HepG2 (cell line): ENCODE data around the gene PXK. TPM values are rescaled to one million over a fixed set of nuclear protein-coding genes. Genes with fewer than 3 reads are reported as not detected.

ENCODE experiments used
- CTCF ChIP-seq: sonication (generic); formaldehyde crosslinking; IDR thresholded peaks from 2 replicates; pipeline ENCODE4 v1.5.0; 2020; ENCODE audit warnings: mild to moderate bottlenecking, missing genetic modification reagents, moderate library complexity
- FOXK1 ChIP-seq: sonication (generic); formaldehyde crosslinking; IDR thresholded peaks from 2 replicates; pipeline ENCODE4 v1.4.0; 2020; ENCODE audit warnings: low read depth, missing genetic modification reagents, borderline replicate concordance
- ISX ChIP-seq: sonication (generic); formaldehyde crosslinking; conservative IDR thresholded peaks from 2 replicates; pipeline ENCODE4 v1.5.0; 2020; ENCODE audit warnings: missing genetic modification reagents
- KDM3A ChIP-seq: IDR thresholded peaks from 2 replicates; pipeline ENCODE4 v1.6.1; 2018; ENCODE audit warnings: low read depth, missing compliant biosample characterization
- KLF16 ChIP-seq, 2 experiments: sonication (generic) in 1 of 2; formaldehyde crosslinking in 1 of 2; IDR thresholded peaks; 2 replicates each; pipeline versions ENCODE4 v1.6.1 to v1.8.0; 2016 to 2023; ENCODE audit warnings: missing genetic modification reagents in 2 of 2, missing compliant biosample characterization in 1 of 2
- MAFG ChIP-seq: sonication (generic); formaldehyde crosslinking; IDR thresholded peaks from 2 replicates; pipeline ENCODE4 v1.5.1; 2020; ENCODE audit warnings: mild to moderate bottlenecking, missing genetic modification reagents
- MBD4 ChIP-seq: IDR thresholded peaks from 2 replicates; pipeline ENCODE4 v1.6.1; 2012; ENCODE audit warnings: low read length, inconsistent platforms, borderline replicate concordance
- MED13 ChIP-seq: sonication (generic); formaldehyde crosslinking; IDR thresholded peaks from 2 replicates; pipeline ENCODE4 v1.5.0; 2020; ENCODE audit warnings: missing genetic modification reagents
- PAXIP1 ChIP-seq: sonication (generic); formaldehyde crosslinking; conservative IDR thresholded peaks from 2 replicates; pipeline ENCODE4 v1.4.0; 2020; ENCODE audit warnings: mild to moderate bottlenecking, missing genetic modification reagents, moderate library complexity
- PREB ChIP-seq: sonication (generic); formaldehyde crosslinking; IDR thresholded peaks from 2 replicates; pipeline ENCODE4 v1.4.0; 2020; ENCODE audit warnings: missing genetic modification reagents
- SATB2 ChIP-seq: sonication (generic); formaldehyde crosslinking; IDR thresholded peaks from 2 replicates; pipeline ENCODE4 v1.5.0; 2020; ENCODE audit warnings: missing genetic modification reagents
- SMARCC2 ChIP-seq: fragments of 450-650 bp; IDR thresholded peaks from 2 replicates; pipeline ENCODE4 v1.6.1; 2017; ENCODE audit warnings: antibody characterized with exemption, mild to moderate bottlenecking
- TBL1XR1 ChIP-seq: fragments of 150-350 bp; IDR thresholded peaks from 2 replicates; pipeline ENCODE4 v1.6.1; 2014; ENCODE audit warnings: borderline replicate concordance, low read length; ENCODE audit not compliant: partially characterized antibody
- ZBTB49 ChIP-seq: sonication (generic); formaldehyde crosslinking; IDR thresholded peaks from 2 replicates; pipeline ENCODE4 v1.4.0; 2020; ENCODE audit warnings: missing genetic modification reagents, borderline replicate concordance
- ZFP82 ChIP-seq: sonication (generic); formaldehyde crosslinking; IDR thresholded peaks from 2 replicates; pipeline ENCODE4 v1.5.1; 2020; ENCODE audit warnings: mild to moderate bottlenecking, missing genetic modification reagents, borderline replicate concordance
- ZNF572 ChIP-seq: sonication (generic); formaldehyde crosslinking; IDR thresholded peaks from 2 replicates; pipeline ENCODE4 v1.5.1; 2020; ENCODE audit warnings: mild to moderate bottlenecking, missing genetic modification reagents
- ZNF574 ChIP-seq: sonication (generic); formaldehyde crosslinking; IDR thresholded peaks from 2 replicates; pipeline ENCODE4 v1.4.0; 2020; ENCODE audit warnings: missing genetic modification reagents
- ZNF580 ChIP-seq: IDR thresholded peaks from 2 replicates; pipeline ENCODE4 v1.6.1; 2016; ENCODE audit warnings: low read depth, borderline replicate concordance
- polyA plus RNA-seq, 8 experiments: library from polyadenylated mRNA; depleted of rRNA in 3 of 8; stranded (reverse) in 7 of 8; unstranded in 1 of 8; fragments of >200 nt; fragmentation: Illumina TruSeq in 4 of 8; extraction: Trizol in 4 of 8; gene quantifications; 2 replicates each; pipeline versions ENCODE4 v1.2.1 to v1.2.3, GENCODE V29; 2011 to 2016; ENCODE audit warnings: low read depth in 4 of 8, missing spikeins in 1 of 8, mixed read lengths in 1 of 8; ENCODE audit not compliant: insufficient read depth in 1 of 8
- total RNA-seq, 5 experiments: library from RNA; depleted of rRNA; stranded (reverse); fragments of >200 nt; fragmentation: Illumina TruSeq; extraction: Trizol; gene quantifications; 2 replicates each; pipeline ENCODE4 v1.2.3, GENCODE V29; 2016; ENCODE audit warnings: low read depth in 1 of 5

The PXK gene
- total and polyA plus RNA-seq, 2 of the 13 experiments (the other 11 are each of a cell fraction or from before 2014, with no cell fraction given), result 6.4 to 18.6 TPM

GRCh38 chr3:58452176-58452575 is 119.5 kb downstream of the PXK start (continued):
- TF ChIP-seq PAXIP1 (CRISPR knock-in tag) (peak; percentile 98), KLF16 (CRISPR knock-in tag; IDR thresholded peaks at IDR 0.05) (peak in 1 of 2 experiments; percentile 62; a peak in 1 of 4 replicates), PREB (CRISPR knock-in tag) (no peak), KDM3A (peak; percentile 78), ZNF572 (no peak), TBL1XR1 (peak; percentile 17), ISX (CRISPR knock-in tag) (no peak), SATB2 (0 out of 2 replicates have a peak, but pooled peaks have one; percentile 42), ZBTB49 (CRISPR knock-in tag) (no peak), FOXK1 (0 out of 2 replicates have a peak, but pooled peaks have one; percentile 44), MED13 (peak; percentile 50; the same call in 1 of the 2 replicates), ZFP82 (CRISPR knock-in tag) (no peak), CTCF (CRISPR knock-in tag) (0 out of 2 replicates have a peak, but pooled peaks have one; percentile 12), MAFG (no peak), ZNF574 (CRISPR knock-in tag) (peak; percentile 32; the same call in 1 of the 2 replicates), SMARCC2 (peak; percentile 57; the same call in 1 of the 2 replicates), MBD4 (no peak), ZNF580 (CRISPR knock-in tag) (no peak)
